Activated CD8-positive, alpha-beta memory T cell treated with anti-CD3 and anti-CD28 coated beads, Interleukin-2, amount 10 ng/mL, durations not matched to agents 7 days and 5 days (primary cell): ENCODE measurements around the gene ITPRID2. TPM values are rescaled to one million over a fixed set of nuclear protein-coding genes. Genes with fewer than 3 reads are reported as not detected.

Experiments used
- ATAC-seq: fragments of 150-1000 bp; cut with Tn5 transposase; one replicate; pipeline ENCODE4 v1.10.0; 2021; ENCODE audit warnings: moderate library complexity
- CTCF ChIA-PET: fragments of 350-600 bp; sonication (Branson Sonifier 250); formaldehyde crosslinking; loops from one replicate; lab custom pipeline; 2021; ENCODE audit warnings: antibody characterized with exemption; lab: Charles Lee
- DNase-seq: peaks from one replicate; pipeline ENCODE4 v3.0.0-alpha.2; 2020
- H3K27ac Mint-ChIP-seq: one replicate; pipeline ENCODE4 v1.8.0; 2021; ENCODE audit warnings: mild to moderate bottlenecking, mixed read lengths
- H3K27me3 Mint-ChIP-seq: one replicate; pipeline ENCODE4 v1.8.0; 2021; ENCODE audit warnings: mixed read lengths
- H3K36me3 Mint-ChIP-seq: one replicate; pipeline ENCODE4 v1.8.0; 2021; ENCODE audit warnings: mild to moderate bottlenecking, mixed read lengths
- H3K4me1 Mint-ChIP-seq: one replicate; pipeline ENCODE4 v1.8.0; 2021; ENCODE audit warnings: mixed read lengths
- H3K4me3 Mint-ChIP-seq: one replicate; pipeline ENCODE4 v1.8.0; 2021; ENCODE audit warnings: mild to moderate bottlenecking, moderate library complexity, mixed read lengths
- H3K9me3 Mint-ChIP-seq: one replicate; pipeline ENCODE4 v1.8.0; 2022; ENCODE audit warnings: low read depth, mixed read lengths
- total RNA-seq, 2 experiments: library from RNA; stranded (reverse); gene quantifications; one replicate each; pipeline ENCODE4 v1.2.3, GENCODE V29; 2021

Gene ITPRID2
- total RNA-seq, 2 experiments from 2014 or later = 51.9 to 68.6 TPM

DNA sequence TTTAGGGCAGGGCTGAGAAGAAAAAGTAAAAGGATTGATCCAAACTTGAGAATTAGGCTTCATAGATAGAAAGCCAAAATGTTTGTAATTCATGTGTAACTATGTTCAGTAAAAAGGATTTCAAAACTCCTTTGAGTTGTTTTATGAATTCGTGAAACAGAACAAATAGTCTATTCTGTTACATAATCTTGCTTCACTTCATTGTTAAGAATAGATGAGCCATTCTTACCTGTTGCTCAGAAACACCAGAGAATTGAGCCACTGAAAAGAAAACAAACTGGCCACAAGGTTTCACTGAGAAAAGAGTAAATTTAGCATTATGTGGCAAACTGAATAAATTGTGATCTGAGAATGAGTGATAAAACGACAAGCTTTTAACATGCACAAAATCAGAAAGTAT lies 4.5 kb upstream of the ITPRID2 start:
- Mint-ChIP-seq H3K27me3 (peaks cover 59% of the 10 kb centered on the region), H3K9me3 (no peaks in the 10 kb centered on the region), H3K36me3 (no peaks in the 10 kb centered on the region), H3K27ac (no peak overlapping the region), H3K4me3 (no peak overlapping the region), H3K4me1 (peaks cover 7% of the 10 kb centered on the region)
- ATAC-seq = no peak
- no peak for DNase-seq
- CTCF ChIA-PET = interaction anchor here (1.1 kb wide), 1 partner anchor 12 kb away, joined by 3 read pairs; no protein-coding TSS in a partner anchor

DNA sequence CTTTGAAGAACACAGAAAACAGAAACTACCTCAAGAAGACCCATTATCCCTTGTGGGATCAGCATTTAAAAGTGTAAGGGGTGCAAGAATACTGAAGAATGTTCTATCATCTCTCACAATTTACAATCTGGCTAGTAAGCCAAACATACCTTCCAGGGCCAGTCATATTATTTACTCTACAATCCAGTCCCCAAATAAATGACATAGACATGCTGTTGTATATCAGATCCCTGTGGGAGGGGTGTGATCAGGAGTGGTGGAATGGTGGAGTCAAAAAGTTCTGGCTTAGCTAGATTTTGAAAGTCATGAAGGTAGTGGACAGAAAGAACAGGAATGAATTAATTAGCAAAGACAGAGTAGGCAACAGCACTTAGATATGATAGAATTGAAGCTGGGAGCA lies 1.8 kb upstream of the ITPRID2 start:
- CTCF ChIA-PET = interaction anchor here (1.5 kb wide), 1 partner anchor 147 kb away, joined by 3 read pairs; no protein-coding TSS in a partner anchor
- H3K27ac Mint-ChIP-seq = no peak overlapping the region
- DNase-seq (no peak), ATAC-seq (no peak)
- H3K4me1 Mint-ChIP-seq = peaks cover 24% of the 10 kb centered on the region
- H3K4me3 Mint-ChIP-seq = no peak overlapping the region
- no peaks in the 10 kb centered on the region for H3K9me3 Mint-ChIP-seq
- peaks cover 14% of the 10 kb centered on the region for H3K36me3 Mint-ChIP-seq
- H3K27me3 Mint-ChIP-seq = peaks cover 43% of the 10 kb centered on the region

DNA sequence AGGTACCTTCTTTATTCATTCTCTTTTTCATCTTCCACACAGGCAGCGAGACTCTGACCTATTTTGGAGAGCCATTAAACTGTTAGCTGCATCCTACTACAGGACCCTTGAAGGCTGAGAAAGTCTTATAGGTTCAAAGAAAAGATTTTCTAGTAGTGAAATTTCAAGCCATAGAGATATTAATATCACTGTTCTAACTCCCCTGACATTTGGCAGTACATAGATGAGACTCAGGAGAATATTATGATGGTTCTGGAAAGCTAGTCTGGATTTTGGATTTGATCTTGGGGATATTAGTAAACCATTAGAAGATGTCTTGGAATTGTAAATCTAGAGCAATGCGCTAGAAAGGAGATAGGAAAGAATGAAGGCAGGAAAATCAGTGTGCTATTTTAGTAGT lies 1.3 kb upstream of the ITPRID2 start:
- CTCF ChIA-PET = interaction anchor here (1.5 kb wide), 1 partner anchor 148 kb away, joined by 3 read pairs; no protein-coding TSS in a partner anchor
- Mint-ChIP-seq H3K27me3 (peaks cover 40% of the 10 kb centered on the region), H3K27ac (no peak overlapping the region), H3K9me3 (no peaks in the 10 kb centered on the region), H3K4me1 (peaks cover 24% of the 10 kb centered on the region), H3K4me3 (peak overlapping the region; percentile 41), H3K36me3 (peaks cover 14% of the 10 kb centered on the region)
- ATAC-seq = no peak
- no peak for DNase-seq

DNA sequence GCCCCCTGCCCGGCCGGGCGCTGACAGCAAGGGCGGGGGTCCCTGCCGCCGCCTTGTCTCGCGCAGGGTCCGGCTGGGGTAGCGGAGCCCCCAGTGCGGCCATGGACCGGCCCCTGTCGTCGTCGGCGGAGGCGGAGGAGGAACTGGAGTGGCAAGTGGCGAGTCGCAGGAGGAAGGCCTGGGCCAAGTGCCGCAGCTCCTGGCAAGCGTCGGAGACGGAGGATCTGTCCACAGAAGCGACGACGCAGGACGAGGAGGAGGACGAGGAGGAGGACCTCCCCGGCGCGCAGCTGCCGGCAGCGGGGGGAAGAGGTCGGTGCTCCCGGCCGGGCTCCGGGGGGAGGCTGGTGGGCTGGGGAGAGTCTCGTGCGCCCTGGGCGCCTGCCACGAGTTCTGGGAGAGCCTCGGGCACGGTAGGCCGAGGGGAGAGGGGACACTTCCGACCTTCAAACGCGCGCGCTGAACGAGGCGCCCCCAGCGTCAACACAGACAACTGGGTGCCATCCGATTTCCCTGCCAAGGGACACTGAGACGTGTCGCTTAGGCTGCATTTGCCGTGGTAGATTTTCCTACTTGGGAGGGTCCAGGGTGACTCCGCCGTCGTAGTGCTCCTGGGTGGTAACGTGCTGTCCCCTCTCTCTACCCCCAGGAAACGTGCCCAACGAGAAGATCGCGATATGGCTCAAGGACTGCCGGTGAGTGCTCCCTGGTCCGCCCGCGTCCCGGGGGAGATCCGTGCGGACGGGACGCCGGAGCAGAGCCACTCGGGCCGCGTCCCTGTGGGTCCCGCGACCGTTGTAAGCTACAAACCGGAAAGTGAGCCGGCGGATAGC lies 652 bp downstream of the ITPRID2 start:
- H3K4me1 Mint-ChIP-seq = peaks cover 35% of the 10 kb centered on the region
- peaks cover 24% of the 10 kb centered on the region for H3K27me3 Mint-ChIP-seq
- DNase-seq (peak; percentile 75), ATAC-seq (peak; percentile 70)
- no peaks in the 10 kb centered on the region for H3K9me3 Mint-ChIP-seq
- H3K27ac Mint-ChIP-seq = peak overlapping the region; percentile 81
- peak overlapping the region; percentile 86 for H3K4me3 Mint-ChIP-seq
- CTCF ChIA-PET = interaction anchor here (0.7 to 1.9 kb wide), 4 partner anchors 12 to 150 kb away, joined by 3 to 9 read pairs (median 4); no protein-coding TSS in a partner anchor
- peaks cover 21% of the 10 kb centered on the region for H3K36me3 Mint-ChIP-seq

DNA sequence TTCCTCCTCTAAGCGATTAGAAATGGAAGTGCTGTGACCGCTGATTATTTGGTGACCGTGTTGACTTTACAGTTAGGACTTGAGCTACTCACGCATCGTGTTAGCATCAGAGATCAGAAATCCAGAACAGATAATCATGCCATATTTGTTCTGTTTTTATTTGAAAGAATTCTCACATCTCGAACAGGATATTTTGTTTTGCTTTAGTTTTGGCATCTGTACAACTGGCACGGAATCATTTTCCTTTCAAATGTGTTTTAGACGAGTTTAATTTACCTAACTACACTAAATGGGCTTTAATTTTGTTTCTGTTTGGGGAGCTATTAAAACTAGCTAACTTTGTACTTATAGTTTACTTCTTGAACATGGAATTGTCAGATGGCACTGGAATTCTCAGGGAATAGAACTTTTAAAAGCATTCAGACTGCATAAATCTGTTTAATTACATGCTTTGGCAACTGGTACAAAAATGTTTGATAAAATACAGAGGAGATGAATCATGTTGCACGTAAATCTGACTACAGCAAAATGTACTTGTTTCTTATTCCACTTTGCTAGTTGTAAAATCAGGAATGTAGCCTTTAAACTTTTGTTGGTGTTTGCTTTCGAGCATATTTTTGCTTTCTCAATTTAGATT lies 1.4 kb downstream of the ITPRID2 start:
- H3K9me3 Mint-ChIP-seq = no peaks in the 10 kb centered on the region
- DNase-seq (no peak), ATAC-seq (no peak)
- peaks cover 35% of the 10 kb centered on the region for H3K4me1 Mint-ChIP-seq
- H3K36me3 Mint-ChIP-seq = peaks cover 21% of the 10 kb centered on the region
- CTCF ChIA-PET = interaction anchor here (0.7 to 1.9 kb wide), 3 partner anchors 12 to 151 kb away, joined by 3 to 9 read pairs (median 4); no protein-coding TSS in a partner anchor
- peaks cover 21% of the 10 kb centered on the region for H3K27me3 Mint-ChIP-seq
- H3K27ac Mint-ChIP-seq = peak overlapping the region; percentile 81
- peak overlapping the region; percentile 86 for H3K4me3 Mint-ChIP-seq

DNA sequence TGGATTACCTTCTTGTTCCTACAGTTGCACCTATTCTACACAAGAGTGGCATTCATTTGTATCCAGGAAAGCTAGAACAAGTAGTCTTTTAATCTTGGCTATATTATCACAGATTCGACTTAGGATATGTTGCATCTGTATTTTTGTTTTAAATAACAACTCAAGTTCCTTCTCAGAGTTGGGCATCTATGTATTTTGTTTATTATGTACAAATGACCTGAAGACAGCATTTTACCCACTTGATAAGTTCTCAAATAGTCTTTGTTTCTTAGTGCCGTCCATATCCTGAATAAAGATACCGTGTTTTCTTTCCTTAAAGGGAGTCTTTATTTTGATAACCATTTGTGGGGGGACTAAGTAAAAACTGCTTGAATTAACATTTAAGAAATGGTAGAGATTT lies 2.9 kb downstream of the ITPRID2 start:
- Mint-ChIP-seq H3K4me1 (peaks cover 37% of the 10 kb centered on the region), H3K9me3 (no peaks in the 10 kb centered on the region), H3K27me3 (peaks cover 14% of the 10 kb centered on the region), H3K36me3 (peaks cover 28% of the 10 kb centered on the region), H3K27ac (no peak overlapping the region), H3K4me3 (no peak overlapping the region)
- DNase-seq (no peak), ATAC-seq (no peak)
- CTCF ChIA-PET = interaction anchor here (0.9 kb wide), 1 partner anchor 156 kb away, joined by 3 read pairs; no protein-coding TSS in a partner anchor

DNA sequence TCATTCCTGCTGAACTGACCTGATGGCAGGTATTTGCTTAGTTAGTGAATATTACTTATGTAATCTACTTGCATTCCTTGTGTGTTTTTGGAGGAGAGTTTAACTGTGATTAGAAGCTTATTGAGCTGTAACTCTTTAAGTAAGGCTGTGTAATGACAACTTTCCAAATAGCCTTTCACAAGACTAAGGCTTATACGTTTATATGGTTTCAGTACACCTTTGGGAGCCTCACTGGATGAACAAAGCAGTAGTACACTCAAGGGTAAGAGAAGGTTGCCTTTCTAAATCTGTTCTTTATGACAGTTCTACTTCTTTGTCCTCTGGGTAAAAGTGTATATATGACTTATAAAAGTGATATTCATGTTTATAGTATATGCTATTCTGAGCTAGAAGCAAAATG lies 4.3 kb downstream of the ITPRID2 start:
- Mint-ChIP-seq H3K4me3 (no peak overlapping the region), H3K9me3 (no peaks in the 10 kb centered on the region), H3K27me3 (peaks cover 3% of the 10 kb centered on the region), H3K4me1 (peaks cover 47% of the 10 kb centered on the region), H3K27ac (no peak overlapping the region), H3K36me3 (peaks cover 41% of the 10 kb centered on the region)
- CTCF ChIA-PET = interaction anchor here (1.2 kb wide), 1 partner anchor 59 kb away, joined by 3 read pairs; no protein-coding TSS in a partner anchor
- ATAC-seq (no peak), DNase-seq (no peak)

DNA sequence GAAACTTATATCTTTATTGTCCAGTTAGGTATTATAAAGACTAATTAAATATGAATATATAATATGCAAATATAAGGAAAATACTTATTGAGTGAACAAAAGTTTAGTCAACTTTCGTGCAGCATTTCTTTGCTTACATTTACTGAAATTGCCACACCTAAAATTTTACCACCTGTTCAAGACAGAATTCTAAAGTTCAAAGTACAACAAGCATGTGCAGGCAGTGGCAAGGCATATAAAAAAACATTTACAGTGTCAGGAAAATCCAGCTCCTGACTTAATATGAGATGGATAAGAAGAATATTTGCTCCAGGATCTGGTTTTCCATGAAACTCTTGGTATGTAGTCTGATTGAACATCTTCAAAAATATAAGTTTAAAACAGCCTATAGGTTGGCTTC lies 4.8 kb downstream of the ITPRID2 start:
- no peak for DNase-seq
- Mint-ChIP-seq H3K9me3 (no peaks in the 10 kb centered on the region), H3K4me1 (peaks cover 44% of the 10 kb centered on the region), H3K27me3 (no peaks in the 10 kb centered on the region), H3K4me3 (no peak overlapping the region), H3K36me3 (peaks cover 44% of the 10 kb centered on the region), H3K27ac (no peak overlapping the region)
- no peak for ATAC-seq
- CTCF ChIA-PET = interaction anchor here (1.2 to 1.3 kb wide), 2 partner anchors 17 to 58 kb away, joined by 3 read pairs; no protein-coding TSS in a partner anchor

DNA sequence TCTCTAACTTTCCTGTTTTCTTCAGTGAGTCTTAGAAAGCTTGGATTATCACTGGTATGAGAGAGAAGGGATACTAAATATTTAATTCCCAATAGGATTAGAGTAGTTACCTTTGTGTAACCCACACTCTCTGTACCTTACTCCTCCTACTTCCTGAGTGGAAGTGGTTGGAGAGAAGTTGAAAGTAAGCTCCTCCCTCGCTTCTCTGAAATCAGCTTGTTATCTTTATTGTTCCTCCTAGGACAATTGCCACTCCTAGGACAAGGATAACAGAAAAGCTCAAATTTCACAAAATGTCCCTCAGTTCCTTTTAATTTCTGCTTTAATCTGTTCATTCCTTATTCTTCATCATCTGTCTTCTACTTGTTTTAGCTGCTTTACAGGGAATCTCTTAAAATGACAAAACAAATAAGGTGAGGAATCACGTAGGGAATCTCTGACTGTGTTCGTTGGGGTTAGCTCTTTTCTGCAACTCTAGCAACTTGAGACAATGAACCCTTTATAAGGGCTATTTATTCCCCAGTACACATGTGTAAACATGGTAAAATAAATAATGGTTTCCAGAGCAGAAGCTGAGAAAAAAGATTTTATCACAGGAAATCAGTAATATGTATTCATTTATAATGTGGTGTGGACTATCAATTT lies 8.6 kb downstream of the ITPRID2 start:
- Mint-ChIP-seq H3K9me3 (no peaks in the 10 kb centered on the region), H3K4me1 (peaks cover 31% of the 10 kb centered on the region), H3K4me3 (no peak overlapping the region), H3K27me3 (no peaks in the 10 kb centered on the region), H3K36me3 (peaks cover 53% of the 10 kb centered on the region), H3K27ac (no peak overlapping the region)
- ATAC-seq (no peak), DNase-seq (no peak)
- CTCF ChIA-PET = interaction anchor here (1.0 to 1.4 kb wide), 4 partner anchors 22 to 185 kb away, joined by 3 read pairs; no protein-coding TSS in a partner anchor

DNA sequence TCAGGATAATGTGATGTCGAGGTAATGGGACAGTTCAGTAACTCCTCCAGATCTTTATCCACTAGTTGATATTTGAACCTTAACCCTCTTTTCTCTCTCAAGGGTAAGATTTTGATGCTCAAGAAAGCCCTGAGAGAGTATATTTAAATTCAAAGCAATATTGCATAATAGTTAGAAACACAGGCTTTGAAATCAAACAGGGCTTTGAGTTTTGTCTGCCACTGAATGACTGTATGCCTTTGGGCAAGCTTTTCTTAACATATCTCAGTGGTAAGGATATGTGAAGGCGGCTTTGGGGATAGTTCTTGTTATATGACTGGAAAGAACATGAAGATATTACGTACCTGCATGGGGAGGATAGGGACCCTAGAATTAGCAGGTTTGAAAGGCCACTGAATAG lies 11.1 kb downstream of the ITPRID2 start:
- DNase-seq = no peak
- no peak overlapping the region for H3K4me3 Mint-ChIP-seq
- CTCF ChIA-PET = interaction anchor here (1.0 to 3.2 kb wide), 2 partner anchors 160 to 162 kb away, joined by 4 to 8 read pairs; no protein-coding TSS in a partner anchor
- H3K4me1 Mint-ChIP-seq = peaks cover 25% of the 10 kb centered on the region
- H3K9me3 Mint-ChIP-seq = no peaks in the 10 kb centered on the region
- no peak overlapping the region for H3K27ac Mint-ChIP-seq
- no peak for ATAC-seq
- H3K36me3 Mint-ChIP-seq = peaks cover 52% of the 10 kb centered on the region
- no peaks in the 10 kb centered on the region for H3K27me3 Mint-ChIP-seq

DNA sequence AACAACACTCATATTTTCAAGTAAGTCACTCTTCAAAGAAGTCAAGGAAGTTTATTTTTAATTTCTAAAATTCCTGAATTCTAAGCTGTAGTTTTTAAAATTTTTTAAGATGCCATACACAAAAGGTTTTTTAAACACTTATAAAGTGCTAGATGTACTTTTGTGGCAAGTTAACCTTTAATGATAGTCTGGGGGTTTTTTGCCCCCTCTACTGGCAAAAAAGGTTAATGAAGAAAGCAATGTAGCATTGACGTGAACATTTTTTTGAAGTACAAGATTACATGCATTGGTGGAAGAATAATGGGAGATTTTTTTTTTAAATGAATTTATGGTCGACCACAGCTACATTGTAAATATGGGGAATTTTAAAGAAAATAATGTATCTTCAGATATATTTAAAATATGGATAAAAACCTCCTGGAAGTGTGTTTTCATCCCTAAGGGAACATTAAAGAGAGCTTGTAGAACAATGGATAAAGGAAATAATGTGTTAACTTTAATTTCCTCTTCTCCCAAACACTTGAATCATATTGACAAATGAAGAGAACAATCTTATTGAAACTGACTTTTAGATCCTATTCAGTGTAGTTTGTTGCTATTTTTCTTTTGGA lies 12.6 kb downstream of the ITPRID2 start:
- no peak for DNase-seq

DNA sequence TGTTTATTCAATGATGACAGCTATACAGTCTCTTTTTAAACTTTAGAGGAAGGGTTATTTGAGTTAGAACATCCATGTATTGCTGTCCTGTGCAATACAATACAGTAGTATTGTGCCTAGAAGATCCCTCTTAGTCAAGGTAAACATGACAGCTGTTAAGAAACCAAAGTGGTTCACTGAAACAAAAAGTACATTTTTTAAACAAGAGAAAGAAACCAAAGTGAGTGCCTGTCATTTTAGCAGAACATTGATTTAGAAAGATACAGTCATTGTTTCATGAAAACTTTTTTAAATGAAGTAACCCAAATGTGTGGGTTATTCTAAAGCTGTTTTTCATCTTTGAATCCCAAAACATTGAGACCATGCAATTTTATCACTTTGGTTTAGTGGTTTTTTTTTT lies 15.5 kb downstream of the ITPRID2 start:
- CTCF ChIA-PET = no interaction called here
- Mint-ChIP-seq H3K27ac (no peak overlapping the region), H3K27me3 (no peaks in the 10 kb centered on the region)

More for the DNA sequence above, 12.6 kb downstream of the ITPRID2 start:
- no peak for ATAC-seq
- CTCF ChIA-PET = interaction anchor here (0.7 to 3.2 kb wide), 7 partner anchors 11 to 189 kb away, joined by 3 to 9 read pairs (median 4); no protein-coding TSS in a partner anchor
- Mint-ChIP-seq H3K27me3 (no peaks in the 10 kb centered on the region), H3K36me3 (peaks cover 53% of the 10 kb centered on the region), H3K4me3 (no peak overlapping the region), H3K27ac (peak overlapping the region; percentile 49), H3K9me3 (no peaks in the 10 kb centered on the region), H3K4me1 (peaks cover 25% of the 10 kb centered on the region)

More for the DNA sequence above, 15.5 kb downstream of the ITPRID2 start:
- DNase-seq (no peak), ATAC-seq (no peak)
- Mint-ChIP-seq H3K4me1 (peaks cover 12% of the 10 kb centered on the region), H3K36me3 (peaks cover 40% of the 10 kb centered on the region), H3K9me3 (no peaks in the 10 kb centered on the region), H3K4me3 (no peak overlapping the region)
